Measurements from ENCODE around the gene CKAP5. TPM values are rescaled to one million over a fixed set of nuclear protein-coding genes. Genes with fewer than 3 reads are reported as not detected.

CKAP5 gene
- total RNA-seq, 1 donor from 2014 or later = 151 TPM

DNA sequence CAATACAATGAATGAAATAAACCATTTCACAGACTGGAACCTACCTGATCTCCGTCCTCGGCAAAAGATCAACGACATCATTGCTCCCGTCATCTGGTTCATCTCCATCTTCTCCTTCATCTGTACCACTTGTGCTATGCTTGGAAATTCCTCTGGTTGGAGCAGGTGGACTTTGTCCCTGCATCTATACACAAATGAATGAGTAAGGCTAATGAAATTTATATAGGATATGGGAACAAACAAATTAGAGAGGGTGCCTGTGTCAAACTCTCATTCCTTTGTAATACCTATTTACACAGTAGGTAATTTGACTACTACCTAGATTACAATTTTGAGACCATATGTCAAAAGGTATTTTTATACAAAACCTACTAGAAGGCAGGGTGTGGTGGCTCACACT lies 67.7 kb downstream of the CKAP5 start:
- no peak for DNase-seq (ENCODE audit: low spot score, unreplicated experiment)
- TF ChIP-seq, protein P1, sequence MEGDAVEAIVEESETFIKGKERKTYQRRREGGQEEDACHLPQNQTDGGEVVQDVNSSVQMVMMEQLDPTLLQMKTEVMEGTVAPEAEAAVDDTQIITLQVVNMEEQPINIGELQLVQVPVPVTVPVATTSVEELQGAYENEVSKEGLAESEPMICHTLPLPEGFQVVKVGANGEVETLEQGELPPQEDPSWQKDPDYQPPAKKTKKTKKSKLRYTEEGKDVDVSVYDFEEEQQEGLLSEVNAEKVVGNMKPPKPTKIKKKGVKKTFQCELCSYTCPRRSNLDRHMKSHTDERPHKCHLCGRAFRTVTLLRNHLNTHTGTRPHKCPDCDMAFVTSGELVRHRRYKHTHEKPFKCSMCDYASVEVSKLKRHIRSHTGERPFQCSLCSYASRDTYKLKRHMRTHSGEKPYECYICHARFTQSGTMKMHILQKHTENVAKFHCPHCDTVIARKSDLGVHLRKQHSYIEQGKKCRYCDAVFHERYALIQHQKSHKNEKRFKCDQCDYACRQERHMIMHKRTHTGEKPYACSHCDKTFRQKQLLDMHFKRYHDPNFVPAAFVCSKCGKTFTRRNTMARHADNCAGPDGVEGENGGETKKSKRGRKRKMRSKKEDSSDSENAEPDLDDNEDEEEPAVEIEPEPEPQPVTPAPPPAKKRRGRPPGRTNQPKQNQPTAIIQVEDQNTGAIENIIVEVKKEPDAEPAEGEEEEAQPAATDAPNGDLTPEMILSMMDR (IDR thresholded peaks at IDR 0.05; ENCODE audit: unreplicated experiment) = no peak
- no peak overlapping the region for H3K4me3 Mint-ChIP-seq (ENCODE audit: low read depth)
- no peaks in the 10 kb centered on the region for H3K27me3 Mint-ChIP-seq
- no peaks in the 10 kb centered on the region for H3K4me1 Mint-ChIP-seq (ENCODE audit: low read depth)
- H3K9me3 Mint-ChIP-seq (ENCODE audit: low read depth) = no peaks in the 10 kb centered on the region
- H3K36me3 Mint-ChIP-seq (ENCODE audit: insufficient read depth) = peaks cover 47% of the 10 kb centered on the region
- no peak overlapping the region for H3K27ac Mint-ChIP-seq

DNA sequence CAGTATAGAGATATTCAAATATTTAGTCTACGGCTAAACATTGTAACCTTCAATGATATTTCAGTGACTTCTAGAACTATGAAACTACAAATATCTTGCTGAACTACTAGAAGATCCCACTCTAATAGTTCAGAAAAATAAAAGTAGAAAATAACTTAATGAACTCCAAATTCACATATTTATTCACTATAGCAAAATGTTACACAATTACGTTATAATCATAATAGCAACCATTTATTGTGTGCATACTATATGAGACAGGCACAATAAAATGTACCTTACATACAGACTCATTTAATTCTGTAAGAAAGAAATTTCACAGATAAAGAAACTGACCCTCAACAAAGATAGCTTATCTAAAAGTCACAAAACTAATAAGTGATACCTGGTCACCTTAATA lies 69.2 kb downstream of the CKAP5 start:
- Mint-ChIP-seq H3K27ac (no peak overlapping the region), H3K4me3 (ENCODE audit: low read depth) (no peak overlapping the region), H3K36me3 (ENCODE audit: insufficient read depth) (peaks cover 49% of the 10 kb centered on the region), H3K4me1 (ENCODE audit: low read depth) (no peaks in the 10 kb centered on the region), H3K27me3 (no peaks in the 10 kb centered on the region), H3K9me3 (ENCODE audit: low read depth) (no peaks in the 10 kb centered on the region)
- TF ChIP-seq, protein P1 (IDR thresholded peaks at IDR 0.05; ENCODE audit: unreplicated experiment) = no peak
- no peak for DNase-seq (ENCODE audit: low spot score, unreplicated experiment)

DNA sequence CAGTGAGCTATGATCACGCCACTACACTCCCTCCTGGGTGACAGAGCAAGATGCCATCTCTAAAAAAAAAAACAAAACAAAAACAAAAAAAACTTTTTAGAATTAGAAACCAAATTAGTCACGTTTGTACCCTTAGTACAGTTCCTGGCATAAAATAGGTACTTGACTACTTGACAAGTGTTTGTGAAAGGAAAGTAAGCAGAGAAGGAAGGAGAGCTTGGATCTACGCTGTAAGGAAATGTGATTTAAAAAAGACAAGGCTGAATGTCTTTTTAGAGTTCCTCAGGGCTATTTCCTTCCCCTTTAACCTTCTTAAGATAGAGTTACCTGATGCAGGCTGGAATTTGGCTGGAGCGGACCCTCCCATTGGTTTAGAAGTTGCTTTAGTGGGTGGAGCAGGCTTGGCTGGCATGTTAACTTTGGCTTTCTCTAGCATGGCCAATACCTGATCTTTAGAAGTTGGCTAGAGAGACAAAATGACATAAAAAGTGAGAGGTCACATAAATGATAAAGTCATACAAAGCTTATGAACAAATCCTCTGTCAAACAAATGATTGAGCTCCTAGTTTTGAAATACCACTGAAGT lies 76.4 kb downstream of the CKAP5 start:
- H3K9me3 Mint-ChIP-seq (ENCODE audit: low read depth) = no peaks in the 10 kb centered on the region
- TF ChIP-seq, protein P1 (IDR thresholded peaks at IDR 0.05; ENCODE audit: unreplicated experiment) = no peak

DNA sequence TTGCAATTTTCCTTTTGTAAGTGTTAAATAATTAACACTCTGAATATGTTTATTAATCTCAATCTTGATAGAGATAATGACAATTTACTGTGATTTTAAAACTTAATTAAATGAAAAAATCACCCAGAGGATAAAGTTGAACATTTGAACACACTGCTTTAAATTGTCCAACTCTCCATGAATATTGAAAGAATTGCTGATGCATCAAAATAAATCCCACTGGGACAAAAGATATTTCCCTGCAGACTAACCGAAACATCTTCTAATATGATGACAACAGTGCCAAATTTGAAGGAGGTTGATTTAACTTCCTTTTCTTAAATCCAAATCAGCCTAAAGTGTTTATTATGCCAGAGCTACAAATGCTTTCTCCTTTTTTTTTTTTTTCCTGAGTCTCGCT lies 79.4 kb downstream of the CKAP5 start:
- TF ChIP-seq, protein P1 (IDR thresholded peaks at IDR 0.05; ENCODE audit: unreplicated experiment) = no peak
- DNase-seq (ENCODE audit: low spot score, unreplicated experiment) = no peak
- peaks cover 27% of the 10 kb centered on the region for H3K36me3 Mint-ChIP-seq (ENCODE audit: insufficient read depth)

More for the DNA sequence above, 76.4 kb downstream of the CKAP5 start:
- DNase-seq (ENCODE audit: low spot score, unreplicated experiment) = no peak
- Mint-ChIP-seq H3K4me1 (ENCODE audit: low read depth) (no peaks in the 10 kb centered on the region), H3K27me3 (no peaks in the 10 kb centered on the region), H3K36me3 (ENCODE audit: insufficient read depth) (peaks cover 28% of the 10 kb centered on the region), H3K27ac (no peak overlapping the region), H3K4me3 (ENCODE audit: low read depth) (no peak overlapping the region)

DNA sequence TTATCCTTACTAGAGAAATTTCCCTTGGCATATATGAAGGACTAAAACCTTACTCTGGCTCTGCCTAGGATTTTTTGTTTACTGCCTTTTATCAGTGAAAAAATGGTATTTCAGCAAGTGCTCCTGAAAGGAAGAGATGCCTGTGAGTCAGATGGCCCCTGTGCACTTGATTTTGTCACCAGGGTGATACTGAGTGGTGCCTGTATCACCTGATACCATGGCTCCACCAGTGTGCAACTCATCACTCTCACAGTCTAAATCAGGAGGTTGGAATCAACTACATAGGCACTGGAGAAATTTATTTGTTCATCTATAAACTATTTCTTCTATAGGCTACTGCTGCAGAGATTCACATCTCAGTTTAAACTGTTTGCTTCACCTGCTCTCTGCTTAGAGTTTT lies 83.8 kb downstream of the CKAP5 start:
- no peak for DNase-seq (ENCODE audit: low spot score, unreplicated experiment)
- H3K27me3 Mint-ChIP-seq = no peaks in the 10 kb centered on the region
- H3K27ac Mint-ChIP-seq = no peak overlapping the region
- no peak overlapping the region for H3K4me3 Mint-ChIP-seq (ENCODE audit: low read depth)
- no peaks in the 10 kb centered on the region for H3K9me3 Mint-ChIP-seq (ENCODE audit: low read depth)
- TF ChIP-seq, protein P1 (IDR thresholded peaks at IDR 0.05; ENCODE audit: unreplicated experiment) = no peak
- H3K4me1 Mint-ChIP-seq (ENCODE audit: low read depth) = no peaks in the 10 kb centered on the region
- H3K36me3 Mint-ChIP-seq (ENCODE audit: insufficient read depth) = peaks cover 36% of the 10 kb centered on the region

More for the DNA sequence above, 79.4 kb downstream of the CKAP5 start:
- H3K4me1 Mint-ChIP-seq (ENCODE audit: low read depth) = no peaks in the 10 kb centered on the region
- H3K9me3 Mint-ChIP-seq (ENCODE audit: low read depth) = no peaks in the 10 kb centered on the region
- H3K4me3 Mint-ChIP-seq (ENCODE audit: low read depth) = no peak overlapping the region
- no peak overlapping the region for H3K27ac Mint-ChIP-seq
- H3K27me3 Mint-ChIP-seq = no peaks in the 10 kb centered on the region

Measured in progenitor cell of endocrine pancreas (in vitro differentiated cells).